C4-2B (cell line): ENCODE results near the gene TNFRSF18.

Experiments used
- H3K27ac ChIP-seq: fragments of 450-650 bp; 2 replicates; pipeline ENCODE4 v1.5.1; 2017
- CTCF ChIP-seq: fragments of 450-650 bp; conservative IDR thresholded peaks from 2 replicates; pipeline ENCODE4 v1.5.1; 2017; ENCODE audit warnings: mild to moderate bottlenecking
- ZFX ChIP-seq: fragments of 450-650 bp; IDR thresholded peaks from 2 replicates; pipeline ENCODE4 v1.6.1; 2017

The TNFRSF18 gene

GRCh38 chr1:1223891-1224290 is 17.5 kb upstream of the TNFRSF18 start:
- TF ChIP-seq CTCF = no peak
- no peak for TF ChIP-seq ZFX
- H3K27ac ChIP-seq = no peak overlapping the region

- TF ChIP-seq CTCF (no peak), ZFX (no peak)
- no peak overlapping the region for H3K27ac ChIP-seq
These were observed 16.9 kb upstream of the TNFRSF18 start for GRCh38 chr1:1223321-1223720.

GRCh38 chr1:1222575-1223225 is 16.3 kb upstream of the TNFRSF18 start:
- no peak for TF ChIP-seq CTCF
- TF ChIP-seq ZFX = no peak
- no peak overlapping the region for H3K27ac ChIP-seq

GRCh38 chr1:1221887-1222574 is 15.6 kb upstream of the TNFRSF18 start:
- TF ChIP-seq CTCF (no peak), ZFX (no peak)
- no peak overlapping the region for H3K27ac ChIP-seq

- TF ChIP-seq ZFX = no peak
- TF ChIP-seq CTCF = no peak
- H3K27ac ChIP-seq = no peak overlapping the region
These were observed 13.8 kb upstream of the TNFRSF18 start for GRCh38 chr1:1220197-1220596.

GRCh38 chr1:1219341-1219740 is 12.9 kb upstream of the TNFRSF18 start:
- TF ChIP-seq CTCF = no peak
- TF ChIP-seq ZFX = no peak
- H3K27ac ChIP-seq = no peak overlapping the region

- TF ChIP-seq ZFX = no peak
- TF ChIP-seq CTCF = no peak
- no peak overlapping the region for H3K27ac ChIP-seq
These were observed 12.3 kb upstream of the TNFRSF18 start for GRCh38 chr1:1218524-1219200.
